Mesendoderm (in vitro differentiated cells): ENCODE results near the gene HMG20B.

Experiments
- DNase-seq: peaks from one replicate; pipeline ENCODE4 v3.0.0; 2013
- H2AK5ac ChIP-seq: 2 replicates; pipeline ENCODE4 v1.6.1; 2013; ENCODE audit warnings: low read length, inconsistent platforms
- H2BK120ac ChIP-seq: 2 replicates; pipeline ENCODE4 v1.6.1; 2013; ENCODE audit warnings: low read depth, mild to moderate bottlenecking, low read length, moderate library complexity, mixed read lengths
- H2BK15ac ChIP-seq: replicated peaks from 2 replicates; pipeline ENCODE4 v1.6.1; 2013; ENCODE audit warnings: low read depth, mild to moderate bottlenecking, moderate library complexity
- H2BK5ac ChIP-seq: 2 replicates; pipeline ENCODE4 v1.6.1; 2013; ENCODE audit warnings: low read length, inconsistent platforms
- H3K18ac ChIP-seq: 2 replicates; pipeline ENCODE4 v1.6.1; 2013; ENCODE audit warnings: mild to moderate bottlenecking, low read length, mixed read lengths
- H3K23ac ChIP-seq: one replicate; pipeline ENCODE4 v1.6.1; 2013; ENCODE audit warnings: low read length
- H3K27ac ChIP-seq: 2 replicates; pipeline ENCODE4 v1.5.1; 2013; ENCODE audit warnings: low read depth, mild to moderate bottlenecking, inconsistent platforms, low read length, moderate library complexity
- H3K27me3 ChIP-seq: 2 replicates; pipeline ENCODE4 v1.6.1; 2013; ENCODE audit warnings: low read length, control low read depth, mild to moderate bottlenecking, inconsistent platforms; ENCODE audit not compliant: insufficient read depth, poor library complexity
- H3K36me3 ChIP-seq: 2 replicates; pipeline ENCODE4 v1.6.1; 2013; ENCODE audit warnings: low read length, inconsistent platforms; ENCODE audit not compliant: control insufficient read depth, insufficient read depth
- H3K4ac ChIP-seq: one replicate; pipeline ENCODE4 v1.6.1; 2013; ENCODE audit warnings: low read depth, mild to moderate bottlenecking, low read length, moderate library complexity
- H3K4me1 ChIP-seq: 2 replicates; pipeline ENCODE4 v1.6.1; 2013; ENCODE audit warnings: low read depth, low read length, inconsistent platforms; ENCODE audit not compliant: control insufficient read depth
- H3K4me2 ChIP-seq: 2 replicates; pipeline ENCODE4 v1.6.1; 2013; ENCODE audit warnings: low read length
- H3K4me3 ChIP-seq: 2 replicates; pipeline ENCODE4 v1.5.1; 2013; ENCODE audit warnings: mild to moderate bottlenecking, low read length
- H3K56ac ChIP-seq: one replicate; pipeline ENCODE4 v1.6.1; 2013; ENCODE audit warnings: low read length
- H3K79me1 ChIP-seq: 2 replicates; pipeline ENCODE4 v1.6.1; 2013; ENCODE audit warnings: low read length, inconsistent platforms
- H3K79me2 ChIP-seq: 2 replicates; pipeline ENCODE4 v1.6.1; 2013; ENCODE audit warnings: mild to moderate bottlenecking, low read length; ENCODE audit not compliant: control insufficient read depth, insufficient read depth
- H3K9ac ChIP-seq: 2 replicates; pipeline ENCODE4 v1.6.1; 2013; ENCODE audit warnings: low read length, inconsistent platforms
- H4K5ac ChIP-seq: one replicate; pipeline ENCODE4 v1.6.1; 2013; ENCODE audit warnings: low read length
- H4K8ac ChIP-seq: one replicate; pipeline ENCODE4 v1.6.1; 2013; ENCODE audit warnings: low read depth, mild to moderate bottlenecking, control low read depth, low read length, moderate library complexity
- WGBS: extraction: QIAGEN DNeasy Blood & Tissue Kit; methylation state at CpG from one replicate; pipeline ENCODE4 v1.1.7; 2013; ENCODE audit warnings: low lambda C conversion rate, missing lambda C conversion rate; ENCODE audit not compliant: insufficient coverage; ENCODE audit errors: extremely low coverage; 5-methylcytosine and 5-hydroxymethylcytosine counted together

Gene HMG20B

DNA sequence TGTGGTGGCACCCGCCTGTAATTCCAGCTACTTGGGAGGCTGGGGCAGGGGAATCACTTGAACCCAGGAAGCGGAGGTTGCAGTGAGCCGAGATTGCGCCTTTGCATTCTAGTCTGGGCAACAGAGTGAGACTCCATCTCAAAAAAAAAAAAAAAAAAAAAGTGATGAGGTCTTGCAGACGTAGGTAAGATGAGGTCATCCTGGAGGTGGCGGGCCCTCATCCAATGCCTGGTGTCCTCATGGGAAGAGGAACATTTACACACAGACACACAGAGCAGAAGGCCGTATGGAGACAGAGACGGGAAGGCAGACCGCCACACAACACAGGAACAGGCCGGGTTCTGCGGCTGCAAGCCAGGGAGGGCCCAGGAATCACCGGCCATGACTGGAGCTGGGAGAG is 49.5 kb downstream of the HMG20B start:
- no peak overlapping the region for H3K56ac ChIP-seq
- H2AK5ac ChIP-seq: no peak overlapping the region
- no peaks in the 10 kb centered on the region for H3K36me3 ChIP-seq
- WGBS: no CpG with 5 or more reads among the region's 12 CpGs
- H3K27me3 ChIP-seq: no peaks in the 10 kb centered on the region
- H3K9ac ChIP-seq: no peak overlapping the region
- H2BK15ac ChIP-seq: no peak overlapping the region
- H3K4ac ChIP-seq: no peak overlapping the region
- H3K4me2 ChIP-seq: no peak overlapping the region
- peaks cover 11% of the 10 kb centered on the region for H3K79me1 ChIP-seq
- H4K5ac ChIP-seq: no peak overlapping the region
- no peak for DNase-seq
- H2BK120ac ChIP-seq: no peak overlapping the region
- peaks cover 2% of the 10 kb centered on the region for H3K4me1 ChIP-seq
- no peak overlapping the region for H2BK5ac ChIP-seq
- no peak overlapping the region for H3K4me3 ChIP-seq
- peaks cover 22% of the 10 kb centered on the region for H3K79me2 ChIP-seq
- no peak overlapping the region for H3K27ac ChIP-seq
- no peak overlapping the region for H3K18ac ChIP-seq
- H4K8ac ChIP-seq: no peak overlapping the region
- H3K23ac ChIP-seq: no peak overlapping the region

DNA sequence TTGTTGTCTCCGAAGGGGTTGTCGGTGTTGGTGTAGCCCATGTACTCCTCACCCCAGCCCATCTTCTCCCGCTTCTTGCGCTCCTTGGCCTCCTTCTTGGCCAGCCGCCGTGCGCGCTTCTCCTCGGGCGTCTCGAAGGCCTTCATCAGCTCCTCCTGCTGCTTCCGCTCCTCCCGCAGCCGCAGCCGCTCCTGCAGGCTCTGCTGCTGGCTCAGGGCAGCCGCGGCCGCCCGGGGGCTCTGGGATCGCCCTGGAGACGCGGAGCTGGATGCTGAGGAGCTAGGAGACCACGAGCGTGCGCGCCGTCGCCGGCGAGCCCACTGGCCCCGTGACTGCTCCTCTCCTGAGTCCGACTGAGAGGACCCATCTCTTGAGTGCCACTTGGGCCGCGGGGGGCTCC is 51.0 kb downstream of the HMG20B start:
- no peak overlapping the region for H3K4ac ChIP-seq
- no peak overlapping the region for H3K9ac ChIP-seq
- DNase-seq: no peak
- peaks cover 11% of the 10 kb centered on the region for H3K79me1 ChIP-seq
- H3K36me3 ChIP-seq: no peaks in the 10 kb centered on the region
- H3K27ac ChIP-seq: no peak overlapping the region
- no peak overlapping the region for H2BK15ac ChIP-seq
- H2BK5ac ChIP-seq: no peak overlapping the region
- no CpG with 5 or more reads among the region's 34 CpGs for WGBS
- H3K4me3 ChIP-seq: no peak overlapping the region
- H4K5ac ChIP-seq: no peak overlapping the region
- H3K27me3 ChIP-seq: no peaks in the 10 kb centered on the region
- H2BK120ac ChIP-seq: no peak overlapping the region
- H3K4me2 ChIP-seq: no peak overlapping the region
- H3K23ac ChIP-seq: no peak overlapping the region
- no peak overlapping the region for H3K56ac ChIP-seq
- H3K79me2 ChIP-seq: peaks cover 22% of the 10 kb centered on the region
- no peak overlapping the region for H2AK5ac ChIP-seq
- no peak overlapping the region for H4K8ac ChIP-seq
- no peak overlapping the region for H3K18ac ChIP-seq
- H3K4me1 ChIP-seq: peaks cover 2% of the 10 kb centered on the region

DNA sequence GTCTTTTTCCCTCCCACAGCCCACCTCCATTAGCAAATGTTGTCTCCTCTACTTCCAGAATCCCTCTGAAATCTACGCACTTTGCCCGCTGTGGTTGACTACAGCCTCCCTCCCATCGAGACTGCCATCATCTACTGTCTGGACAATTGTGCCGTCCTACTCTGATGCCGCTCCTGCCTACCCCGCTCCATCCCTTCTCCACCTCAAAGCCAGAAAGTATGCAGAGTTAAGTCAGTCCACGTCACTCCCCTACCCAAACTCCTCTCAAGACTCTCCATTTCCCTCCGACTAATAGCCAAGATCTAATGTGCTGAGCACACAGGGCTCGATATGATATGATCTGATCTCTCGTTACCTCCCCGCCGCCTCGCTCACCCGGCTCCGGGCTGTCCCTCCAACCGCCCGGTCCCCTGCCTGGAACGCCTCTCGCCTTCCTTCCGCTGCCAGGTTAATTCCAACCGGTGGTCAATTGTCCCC is 53.3 kb downstream of the HMG20B start:
- Histone ChIP-seq H3K27me3 (no peaks in the 10 kb centered on the region), H3K4me2 (peak overlapping the region; percentile 99), H4K5ac (no peak overlapping the region), H3K4me1 (peaks cover 2% of the 10 kb centered on the region), H3K18ac (no peak overlapping the region), H2BK120ac (no peak overlapping the region), H3K4me3 (peak overlapping the region; percentile 96), H3K23ac (no peak overlapping the region), H3K56ac (peak overlapping the region; percentile 99), H2AK5ac (no peak overlapping the region), H3K36me3 (no peaks in the 10 kb centered on the region), H2BK15ac (no peak overlapping the region), H4K8ac (no peak overlapping the region), H3K79me2 (peaks cover 22% of the 10 kb centered on the region), H3K27ac (no peak overlapping the region), H3K79me1 (peaks cover 11% of the 10 kb centered on the region), H3K9ac (peak overlapping the region; percentile 83), H3K4ac (no peak overlapping the region), H2BK5ac (no peak overlapping the region)
- peak; percentile 18 for DNase-seq
- WGBS: no CpG with 5 or more reads among the region's 21 CpGs

DNA sequence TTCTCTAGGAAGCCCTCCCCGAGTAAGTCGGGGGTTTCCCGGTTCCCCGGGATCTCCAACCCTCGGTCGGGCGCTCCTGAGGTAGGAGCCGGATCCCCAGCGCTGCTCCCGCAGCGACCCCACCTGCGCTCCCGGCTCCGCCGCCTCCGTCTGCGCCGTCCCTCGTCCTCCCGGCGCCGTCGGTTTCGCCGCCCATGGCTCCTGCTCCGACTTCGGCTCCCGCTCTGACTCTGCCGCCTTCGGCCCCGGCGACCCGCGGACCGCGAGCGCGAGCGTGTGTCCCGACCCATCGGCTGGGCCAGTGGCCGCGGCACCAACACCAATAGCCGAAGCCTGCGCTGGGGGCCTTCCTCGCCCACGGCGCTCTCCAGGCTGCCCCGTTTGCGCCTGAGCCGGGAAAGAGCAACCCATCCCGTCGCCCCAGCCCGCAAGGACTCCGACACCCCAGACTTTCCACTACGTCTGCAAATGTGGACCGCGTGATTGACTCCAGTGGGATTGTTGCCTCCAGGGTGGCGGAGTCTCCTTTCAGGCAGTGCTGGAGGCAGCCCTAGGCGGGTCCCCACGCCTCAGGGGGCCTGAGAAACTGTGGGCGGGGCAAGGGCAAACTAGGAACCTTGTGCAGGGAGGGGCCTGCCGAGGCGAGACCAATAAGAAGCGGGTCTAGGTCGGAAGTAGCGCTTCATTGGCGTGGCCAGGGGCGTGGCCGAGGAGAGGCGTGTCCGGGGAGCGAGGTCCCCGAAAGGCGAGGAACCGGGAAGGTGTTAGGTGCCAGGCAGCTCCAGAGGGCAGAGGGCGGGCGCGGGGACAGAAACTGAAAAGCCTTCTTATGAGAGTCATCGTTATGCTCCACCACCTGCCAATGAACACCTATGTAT is 54.0 kb downstream of the HMG20B start, which contains the start of gene CACTIN:
CACTIN (minus strand) TSS at position 318 of the 878 bp plus-strand sequence; CDS start at position 290, 28 bp downstream.
- no peak within 1 kb of the TSS for H4K5ac ChIP-seq
- H2BK120ac ChIP-seq: no peak within 1 kb of the TSS
- peaks cover 22% of the 10 kb centered on the region for H3K79me2 ChIP-seq
- no peak within 1 kb of the TSS for H3K23ac ChIP-seq
- H3K36me3 ChIP-seq: no peaks in the 10 kb centered on the region
- DNase-seq: peak; percentile 99
- peak within 1 kb of the TSS; percentile 99 for H3K4me2 ChIP-seq
- peak within 1 kb of the TSS; percentile 66 for H2BK5ac ChIP-seq
- H3K56ac ChIP-seq: peak within 1 kb of the TSS; percentile 99
- no peak within 1 kb of the TSS for H2BK15ac ChIP-seq
- WGBS: no CpG with 5 or more reads among the region's 80 CpGs
- H3K9ac ChIP-seq: peak within 1 kb of the TSS; percentile 83
- H4K8ac ChIP-seq: peak within 1 kb of the TSS; percentile 93
- no peak within 1 kb of the TSS for H2AK5ac ChIP-seq
- no peaks in the 10 kb centered on the region for H3K27me3 ChIP-seq
- H3K4me1 ChIP-seq: peaks cover 2% of the 10 kb centered on the region
- H3K4me3 ChIP-seq: peak within 1 kb of the TSS; percentile 96
- H3K27ac ChIP-seq: peak within 1 kb of the TSS; percentile 81
- no peak within 1 kb of the TSS for H3K18ac ChIP-seq
- peaks cover 11% of the 10 kb centered on the region for H3K79me1 ChIP-seq
- H3K4ac ChIP-seq: no peak within 1 kb of the TSS

DNA sequence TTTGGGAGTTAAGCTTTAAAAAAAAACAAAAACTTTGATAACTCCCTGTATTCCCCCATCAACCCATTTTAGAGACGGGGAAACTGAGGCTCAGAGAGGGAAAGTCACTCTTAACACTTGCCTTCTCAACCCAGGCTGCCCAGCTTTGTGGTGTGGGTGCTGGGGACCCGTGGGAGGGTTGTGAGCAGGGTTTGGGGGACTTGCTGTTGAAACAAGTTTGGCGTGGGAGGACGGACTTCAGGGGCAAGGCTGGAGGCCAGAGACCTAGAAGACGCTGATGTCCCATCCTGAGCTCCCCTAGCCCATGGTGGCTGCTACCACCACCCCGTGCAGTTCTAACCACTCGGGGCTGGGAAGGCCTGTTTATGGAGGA is 54.6 kb downstream of the HMG20B start:
- Histone ChIP-seq H3K4me1 (peaks cover 2% of the 10 kb centered on the region), H2AK5ac (no peak overlapping the region), H3K27ac (no peak overlapping the region), H3K4ac (no peak overlapping the region), H3K18ac (no peak overlapping the region), H3K23ac (no peak overlapping the region), H3K79me2 (peaks cover 22% of the 10 kb centered on the region), H3K4me2 (no peak overlapping the region), H3K56ac (no peak overlapping the region), H3K36me3 (no peaks in the 10 kb centered on the region), H2BK15ac (no peak overlapping the region), H3K27me3 (no peaks in the 10 kb centered on the region), H2BK120ac (no peak overlapping the region), H3K79me1 (peaks cover 11% of the 10 kb centered on the region), H3K9ac (no peak overlapping the region), H2BK5ac (no peak overlapping the region), H4K8ac (no peak overlapping the region), H4K5ac (no peak overlapping the region), H3K4me3 (no peak overlapping the region)
- DNase-seq: no peak
- no CpG with 5 or more reads among the region's 7 CpGs for WGBS
